ENCODE results near the gene RASSF3. TPM values are rescaled to one million over a fixed set of nuclear protein-coding genes. Genes with fewer than 3 reads are reported as not detected.
A peak's percentile ranks its signal among the peaks of the same experiment; 100 is the strongest.

The RASSF3 gene
- total RNA-seq, 1 donor from 2014 or later, result 43.5 TPM

DNA sequence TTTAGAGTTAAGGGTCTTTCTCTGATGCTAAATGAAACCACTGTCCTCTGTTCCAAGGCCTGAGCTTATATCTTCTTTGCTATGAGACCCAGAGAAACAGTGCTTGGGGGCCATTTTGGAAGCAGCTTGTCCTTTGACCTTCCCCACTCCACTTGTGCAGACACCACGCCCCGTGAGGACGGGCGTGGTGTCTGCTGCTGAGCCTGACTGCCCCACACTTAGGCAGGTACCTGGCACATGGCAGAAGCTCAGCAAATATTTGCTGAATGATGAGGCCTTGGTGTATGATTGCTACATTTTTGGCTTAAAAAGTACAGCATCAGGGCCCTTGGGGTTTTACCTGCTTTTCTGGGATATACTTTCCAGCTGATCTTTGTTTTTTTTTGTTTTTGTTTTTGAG is 69.9 kb downstream of the RASSF3 start:
- H3K4me1 Mint-ChIP-seq (ENCODE audit: unreplicated experiment), result peaks cover 50% of the 10 kb centered on the region
- H3K36me3 Mint-ChIP-seq (ENCODE audit: low read depth, unreplicated experiment), result peaks cover 9% of the 10 kb centered on the region
- no peaks in the 10 kb centered on the region for H3K27me3 Mint-ChIP-seq (ENCODE audit: unreplicated experiment)
- H3K9me3 Mint-ChIP-seq (ENCODE audit: unreplicated experiment), result no peaks in the 10 kb centered on the region
- no peak overlapping the region for H3K4me3 Mint-ChIP-seq (ENCODE audit: unreplicated experiment)
- TF ChIP-seq, protein P1, sequence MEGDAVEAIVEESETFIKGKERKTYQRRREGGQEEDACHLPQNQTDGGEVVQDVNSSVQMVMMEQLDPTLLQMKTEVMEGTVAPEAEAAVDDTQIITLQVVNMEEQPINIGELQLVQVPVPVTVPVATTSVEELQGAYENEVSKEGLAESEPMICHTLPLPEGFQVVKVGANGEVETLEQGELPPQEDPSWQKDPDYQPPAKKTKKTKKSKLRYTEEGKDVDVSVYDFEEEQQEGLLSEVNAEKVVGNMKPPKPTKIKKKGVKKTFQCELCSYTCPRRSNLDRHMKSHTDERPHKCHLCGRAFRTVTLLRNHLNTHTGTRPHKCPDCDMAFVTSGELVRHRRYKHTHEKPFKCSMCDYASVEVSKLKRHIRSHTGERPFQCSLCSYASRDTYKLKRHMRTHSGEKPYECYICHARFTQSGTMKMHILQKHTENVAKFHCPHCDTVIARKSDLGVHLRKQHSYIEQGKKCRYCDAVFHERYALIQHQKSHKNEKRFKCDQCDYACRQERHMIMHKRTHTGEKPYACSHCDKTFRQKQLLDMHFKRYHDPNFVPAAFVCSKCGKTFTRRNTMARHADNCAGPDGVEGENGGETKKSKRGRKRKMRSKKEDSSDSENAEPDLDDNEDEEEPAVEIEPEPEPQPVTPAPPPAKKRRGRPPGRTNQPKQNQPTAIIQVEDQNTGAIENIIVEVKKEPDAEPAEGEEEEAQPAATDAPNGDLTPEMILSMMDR (IDR thresholded peaks at IDR 0.05; ENCODE audit: unreplicated experiment), result no peak
- peak overlapping the region; percentile 0 for H3K27ac Mint-ChIP-seq (ENCODE audit: unreplicated experiment)
- no peak for DNase-seq (ENCODE audit: low spot score)

DNA sequence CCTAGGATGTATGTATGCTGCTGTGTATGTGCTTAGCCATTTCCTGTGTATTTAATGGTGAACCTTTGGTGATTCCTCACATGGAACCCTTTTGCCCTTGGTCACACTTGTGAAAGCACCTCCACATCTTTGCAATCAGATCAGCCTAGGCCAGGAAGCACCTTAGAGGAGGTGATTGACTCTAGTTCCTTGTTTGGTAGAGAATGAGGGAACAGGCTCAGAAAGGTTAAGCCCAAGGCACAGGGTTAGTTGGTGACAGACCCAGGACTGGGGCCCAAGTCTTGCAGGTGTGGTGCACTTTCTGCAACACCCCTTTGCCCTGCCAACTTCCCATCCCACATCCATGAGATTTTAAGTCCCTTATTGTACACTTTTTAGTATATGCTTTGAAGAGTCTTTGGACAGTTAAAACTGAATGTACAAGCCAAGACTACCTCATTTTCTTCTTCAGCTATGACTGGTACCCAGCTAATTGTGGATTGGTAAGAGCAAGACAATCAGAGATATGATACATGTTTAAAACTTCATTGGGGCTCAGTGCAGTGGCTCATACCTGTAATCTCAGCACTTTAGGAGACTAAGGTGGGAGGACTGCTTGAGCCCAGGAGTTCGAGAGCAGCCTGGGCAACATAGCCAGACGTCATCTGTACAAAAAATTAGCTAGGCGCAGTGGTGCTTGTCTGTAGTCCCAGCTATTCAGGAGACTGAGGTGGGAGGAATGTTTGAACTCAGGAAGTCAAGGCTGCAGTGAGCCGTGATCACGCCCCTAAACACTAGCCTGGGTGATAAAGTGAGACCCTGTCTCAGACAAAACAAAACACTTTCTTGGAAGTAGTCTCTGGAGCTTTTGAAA is 71.1 kb downstream of the RASSF3 start:
- H3K4me1 Mint-ChIP-seq (ENCODE audit: unreplicated experiment), result peaks cover 42% of the 10 kb centered on the region
- TF ChIP-seq, protein P1 (IDR thresholded peaks at IDR 0.05; ENCODE audit: unreplicated experiment), result no peak
- H3K27me3 Mint-ChIP-seq (ENCODE audit: unreplicated experiment), result no peaks in the 10 kb centered on the region
- H3K27ac Mint-ChIP-seq (ENCODE audit: unreplicated experiment), result peak overlapping the region; percentile 84
- no peak for DNase-seq (ENCODE audit: low spot score)
- H3K4me3 Mint-ChIP-seq (ENCODE audit: unreplicated experiment), result no peak overlapping the region
- H3K36me3 Mint-ChIP-seq (ENCODE audit: low read depth, unreplicated experiment), result peaks cover 9% of the 10 kb centered on the region
- no peaks in the 10 kb centered on the region for H3K9me3 Mint-ChIP-seq (ENCODE audit: unreplicated experiment)

DNA sequence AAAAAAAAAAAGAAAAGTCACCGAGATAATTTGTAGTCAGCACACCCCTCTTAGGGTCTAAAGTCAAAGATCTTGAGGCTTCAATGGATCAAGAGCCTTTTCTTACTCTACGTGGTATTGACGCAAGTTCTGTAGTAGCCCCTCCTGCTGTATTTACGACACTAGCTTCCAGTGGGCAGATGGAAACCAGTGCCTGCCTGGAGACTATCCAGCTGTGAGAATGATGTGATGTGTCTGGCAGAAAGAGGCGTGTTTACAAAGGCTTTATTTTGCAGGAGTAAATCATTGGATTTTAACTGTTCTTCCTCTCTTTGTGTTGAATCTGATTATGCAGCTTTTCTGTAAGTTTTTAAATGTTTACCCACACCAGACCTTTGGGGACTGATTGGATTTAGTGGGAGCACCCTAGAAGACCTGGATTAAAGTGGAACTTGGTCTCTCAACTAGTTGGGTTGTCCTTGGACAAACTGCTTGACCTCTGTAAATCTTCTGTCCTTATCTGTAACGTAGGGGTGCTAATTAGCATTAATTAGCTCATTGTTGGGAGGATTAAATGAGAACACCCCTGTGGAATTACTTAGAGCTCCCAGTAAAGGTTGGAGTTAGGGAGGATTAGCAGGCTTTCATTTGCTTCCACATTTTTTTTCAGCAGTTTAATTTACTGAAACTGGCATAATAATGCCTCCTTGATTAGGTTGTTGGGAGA is 72.4 kb downstream of the RASSF3 start:
- no peak overlapping the region for H3K4me3 Mint-ChIP-seq (ENCODE audit: unreplicated experiment)
- H3K27ac Mint-ChIP-seq (ENCODE audit: unreplicated experiment), result no peak overlapping the region
- no peaks in the 10 kb centered on the region for H3K27me3 Mint-ChIP-seq (ENCODE audit: unreplicated experiment)
- H3K4me1 Mint-ChIP-seq (ENCODE audit: unreplicated experiment), result peaks cover 41% of the 10 kb centered on the region
- no peaks in the 10 kb centered on the region for H3K9me3 Mint-ChIP-seq (ENCODE audit: unreplicated experiment)
- TF ChIP-seq, protein P1 (IDR thresholded peaks at IDR 0.05; ENCODE audit: unreplicated experiment), result no peak
- DNase-seq (ENCODE audit: low spot score), result no peak
- H3K36me3 Mint-ChIP-seq (ENCODE audit: low read depth, unreplicated experiment), result peaks cover 9% of the 10 kb centered on the region

DNA sequence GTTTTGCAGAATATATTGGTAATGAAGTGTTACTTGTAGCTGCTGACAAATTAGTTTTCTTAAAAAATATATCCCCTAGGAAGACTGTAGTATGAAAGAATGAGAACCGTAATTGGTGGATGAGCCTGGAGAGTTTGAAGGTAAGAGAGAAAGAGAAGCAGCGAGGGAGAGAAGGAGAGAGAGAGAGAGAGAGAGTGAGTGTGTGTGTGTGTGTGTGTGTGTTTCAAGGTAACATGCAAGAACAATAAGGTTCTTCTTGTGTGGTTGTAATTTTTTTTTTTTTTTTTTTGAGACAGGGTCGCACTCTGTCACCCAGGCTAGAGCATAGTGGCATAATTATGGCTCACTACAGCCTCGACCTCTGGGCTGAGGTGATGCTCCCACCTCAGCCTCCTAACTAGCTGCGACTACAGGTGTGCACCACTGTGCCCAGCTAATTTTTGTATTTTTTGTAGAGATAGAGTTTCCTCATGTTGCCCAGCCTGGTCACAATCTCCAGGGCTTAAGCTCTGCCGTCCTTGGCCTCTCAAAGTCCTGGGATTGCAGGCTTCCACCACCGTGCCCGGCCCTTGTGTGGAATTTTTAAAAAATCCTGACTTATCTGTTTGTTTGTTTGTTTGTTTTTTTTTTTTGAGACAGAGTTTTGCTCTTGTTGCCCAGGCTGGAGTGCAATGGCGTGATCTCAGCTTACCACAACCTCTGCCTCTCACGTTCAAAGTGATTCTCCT is 73.7 kb downstream of the RASSF3 start:
- DNase-seq (ENCODE audit: low spot score), result no peak
- TF ChIP-seq, protein P1 (IDR thresholded peaks at IDR 0.05; ENCODE audit: unreplicated experiment), result no peak
- H3K27me3 Mint-ChIP-seq (ENCODE audit: unreplicated experiment), result no peaks in the 10 kb centered on the region
- peaks cover 19% of the 10 kb centered on the region for H3K36me3 Mint-ChIP-seq (ENCODE audit: low read depth, unreplicated experiment)
- peak overlapping the region; percentile 11 for H3K27ac Mint-ChIP-seq (ENCODE audit: unreplicated experiment)
- peaks cover 47% of the 10 kb centered on the region for H3K4me1 Mint-ChIP-seq (ENCODE audit: unreplicated experiment)
- no peak overlapping the region for H3K4me3 Mint-ChIP-seq (ENCODE audit: unreplicated experiment)
- no peaks in the 10 kb centered on the region for H3K9me3 Mint-ChIP-seq (ENCODE audit: unreplicated experiment)
